DMS 273 (cell line): ENCODE measurements around the gene GPR108.

Experiments
- DNase-seq: peaks from one replicate; lab custom pipeline; 2025; ENCODE audit not compliant: unreplicated experiment; lab: John Stamatoyannopoulos, UW

GPR108 gene

GRCh38 chr19:6682607-6683128 lies 54.7 kb downstream of the GPR108 start:
- no peak for DNase-seq

GRCh38 chr19:6680141-6680540 lies 57.2 kb downstream of the GPR108 start:
- no peak for DNase-seq
